Hepatocyte (in vitro differentiated cells): ENCODE results near the gene VSTM2L.

Source experiments
- CTCF ChIP-seq: fragments of 200-600 bp; sonication (generic); IDR thresholded peaks from 2 replicates; pipeline ENCODE4 v1.5.1; 2016; ENCODE audit warnings: antibody characterized with exemption, mild to moderate bottlenecking; ENCODE audit not compliant: poor library complexity
- EZH2 ChIP-seq: fragments of 200-600 bp; sonication (generic); IDR thresholded peaks from 2 replicates; pipeline ENCODE4 v1.6.1; 2016; ENCODE audit warnings: antibody characterized with exemption, mild to moderate bottlenecking, borderline replicate concordance
- EZH2phosphoT487 ChIP-seq: fragments of 200-600 bp; sonication (generic); IDR thresholded peaks from one replicate; pipeline ENCODE4 v1.6.1; 2018; ENCODE audit warnings: antibody characterized with exemption, mild to moderate bottlenecking, low read depth, moderate library complexity; ENCODE audit not compliant: unreplicated experiment, severe bottlenecking

GRCh38 chr20:37927410-37928095, 24.6 kb downstream of the VSTM2L start:
- TF ChIP-seq CTCF (no peak), EZH2phosphoT487 (no peak), EZH2 (no peak)
